ENCODE measurements around the gene ABHD12. TPM values are rescaled to one million over a fixed set of nuclear protein-coding genes. Genes with fewer than 3 reads are reported as not detected.

ABHD12 gene
- total RNA-seq, 1 experiment from 2014 or later, result 60.1 TPM

GRCh38 chr20:25372584-25373336 lies 17.9 kb downstream of the ABHD12 start:
- Histone ChIP-seq H2AFZ (no peak overlapping the region), H3K27ac (no peak overlapping the region), H3K9me2 (ENCODE audit: insufficient read depth) (no peaks in the 10 kb centered on the region), H3K9me3 (ENCODE audit: insufficient read depth, low read depth) (no peaks in the 10 kb centered on the region), H3K4me3 (no peak overlapping the region), H3F3A (ENCODE audit: insufficient read depth, low read depth) (peaks cover 6% of the 10 kb centered on the region; the same call in 1 of the 2 replicates), H3K4me1 (replicated peaks; ENCODE audit: insufficient read depth) (no peaks in the 10 kb centered on the region), H3K36me3 (ENCODE audit: low read depth) (no peaks in the 10 kb centered on the region), H3K27me3 (ENCODE audit: insufficient read depth, low read depth) (no peaks in the 10 kb centered on the region), H4K20me1 (ENCODE audit: insufficient read depth) (no peaks in the 10 kb centered on the region), H3K4me2 (no peak overlapping the region), H3K79me2 (ENCODE audit: low read depth) (peaks cover 43% of the 10 kb centered on the region)
- CTCF ChIA-PET, result no interaction called here
- POLR2A ChIA-PET (ENCODE audit: unreplicated experiment), result no interaction called here
- BruUV-seq (replicated peaks), result no TSS peak
- TF ChIP-seq EZH2 (IDR thresholded peaks at IDR 0.05; ENCODE audit: low read depth) (no peak), CTCF (conservative IDR thresholded peaks at IDR 0.05) (no peak)
- intact Hi-C loops (cut with micrococcal nuclease; ENCODE audit: unreplicated experiment), result no loop called here
- DNase-seq, result peak in 1 of 2 experiments; percentile 65

GRCh38 chr20:25369971-25370370 lies 20.7 kb downstream of the ABHD12 start:
- Histone ChIP-seq H3K9me3 (ENCODE audit: insufficient read depth, low read depth) (no peaks in the 10 kb centered on the region), H3K36me3 (ENCODE audit: low read depth) (0 out of 2 replicates have a peak, but pooled peaks cover 3% of the 10 kb centered on the region), H2AFZ (no peak overlapping the region), H3K9me2 (ENCODE audit: insufficient read depth) (no peaks in the 10 kb centered on the region), H3K4me1 (replicated peaks; ENCODE audit: insufficient read depth) (no peaks in the 10 kb centered on the region), H3K27ac (no peak overlapping the region), H3K4me3 (no peak overlapping the region), H3K4me2 (no peak overlapping the region), H3K79me2 (ENCODE audit: low read depth) (peaks cover 34% of the 10 kb centered on the region), H4K20me1 (ENCODE audit: insufficient read depth) (no peaks in the 10 kb centered on the region), H3F3A (ENCODE audit: insufficient read depth, low read depth) (peaks cover 9% of the 10 kb centered on the region; the same call in 1 of the 2 replicates), H3K27me3 (ENCODE audit: insufficient read depth, low read depth) (no peaks in the 10 kb centered on the region)
- BruUV-seq (replicated peaks), result no TSS peak
- CTCF ChIA-PET, result interaction anchor here (0.7 kb wide), 1 partner anchor 60 kb away, joined by 16 read pairs; no protein-coding TSS in a partner anchor
- POLR2A ChIA-PET (ENCODE audit: unreplicated experiment), result interaction anchor here (0.5 kb wide), 1 partner anchor 9 kb away, joined by 4 read pairs; no protein-coding TSS in a partner anchor
- intact Hi-C loops (cut with micrococcal nuclease; ENCODE audit: unreplicated experiment), result no loop called here
- TF ChIP-seq EZH2 (IDR thresholded peaks at IDR 0.05; ENCODE audit: low read depth) (no peak), CTCF (conservative IDR thresholded peaks at IDR 0.05) (no peak)
- DNase-seq, result no peak

GRCh38 chr20:25369529-25369928 lies 21.1 kb downstream of the ABHD12 start:
- H3K36me3 ChIP-seq (ENCODE audit: low read depth), result 0 out of 2 replicates have a peak, but pooled peaks cover 3% of the 10 kb centered on the region
- H3K79me2 ChIP-seq (ENCODE audit: low read depth), result peaks cover 38% of the 10 kb centered on the region
- H4K20me1 ChIP-seq (ENCODE audit: insufficient read depth), result no peaks in the 10 kb centered on the region
- no peak for DNase-seq
- H3K4me3 ChIP-seq, result no peak overlapping the region
- H3K9me2 ChIP-seq (ENCODE audit: insufficient read depth), result no peaks in the 10 kb centered on the region
- H2AFZ ChIP-seq, result no peak overlapping the region
- no peak overlapping the region for H3K27ac ChIP-seq
- no peaks in the 10 kb centered on the region for H3K9me3 ChIP-seq (ENCODE audit: insufficient read depth, low read depth)
- intact Hi-C loops (cut with micrococcal nuclease; ENCODE audit: unreplicated experiment), result no loop called here
- TF ChIP-seq CTCF (conservative IDR thresholded peaks at IDR 0.05), result no peak
- no peak for TF ChIP-seq EZH2 (IDR thresholded peaks at IDR 0.05; ENCODE audit: low read depth)
- H3K4me2 ChIP-seq, result no peak overlapping the region
- H3F3A ChIP-seq (ENCODE audit: insufficient read depth, low read depth), result peaks cover 9% of the 10 kb centered on the region; the same call in 1 of the 2 replicates
- CTCF ChIA-PET, result interaction anchor here (0.7 kb wide), 1 partner anchor 60 kb away, joined by 16 read pairs; no protein-coding TSS in a partner anchor
- no peaks in the 10 kb centered on the region for H3K27me3 ChIP-seq (ENCODE audit: insufficient read depth, low read depth)
- POLR2A ChIA-PET (ENCODE audit: unreplicated experiment), result interaction anchor here (0.5 kb wide), 1 partner anchor 9 kb away, joined by 4 read pairs; no protein-coding TSS in a partner anchor
- no TSS peak for BruUV-seq (replicated peaks)
- no peaks in the 10 kb centered on the region for H3K4me1 ChIP-seq (replicated peaks; ENCODE audit: insufficient read depth)

All from PC-9 (cell line).